ENCODE results near the gene RRP7A.
A peak's percentile ranks its signal among the peaks of the same experiment; 100 is the strongest.
"Not testable (repeated sequence)": the region's sequence is repeated elsewhere in the genome, so short reads cannot be mapped to it uniquely, and the experiment has no call there.

The RRP7A gene

GRCh38 chr22:42560781-42561180 is 41.2 kb upstream of the RRP7A start:
- DNase-seq (ENCODE audit: insufficient read length, low spot score) (no peak), FAIRE-seq (no peak)

GRCh38 chr22:42560381-42560780 is 40.8 kb upstream of the RRP7A start:
- TF ChIP-seq CTCF (IDR thresholded peaks at IDR 0.05; ENCODE audit: insufficient read depth, missing control alignments): no peak
- DNase-seq (ENCODE audit: insufficient read length, low spot score) (no peak), FAIRE-seq (no peak)

More at GRCh38 chr22:42560781-42561180, 41.2 kb upstream of the RRP7A start:
- peak; percentile 41 for TF ChIP-seq CTCF (IDR thresholded peaks at IDR 0.05; ENCODE audit: insufficient read depth, missing control alignments)

GRCh38 chr22:42553475-42554361 is 34.1 kb upstream of the RRP7A start, which contains the start of gene SERHL2:
SERHL2 (plus strand) TSS chr22:42553956; CDS start chr22:42554021, 65 bp downstream.
- no peak for TF ChIP-seq CTCF (IDR thresholded peaks at IDR 0.05; ENCODE audit: insufficient read depth, missing control alignments)
- peak; percentile 64 for DNase-seq (ENCODE audit: insufficient read length, low spot score)
- no peak for FAIRE-seq

- not testable (repeated sequence) for FAIRE-seq; DNase-seq (ENCODE audit: insufficient read length, low spot score)
These were observed 32.7 kb upstream of the RRP7A start for GRCh38 chr22:42552294-42552647.

GRCh38 chr22:42549331-42550060 is 29.9 kb upstream of the RRP7A start:
- DNase-seq (ENCODE audit: insufficient read length, low spot score) (no peak), FAIRE-seq (no peak)
- no peak for TF ChIP-seq CTCF (IDR thresholded peaks at IDR 0.05; ENCODE audit: insufficient read depth, missing control alignments)

- DNase-seq (ENCODE audit: insufficient read length, low spot score): no peak
- no peak for TF ChIP-seq CTCF (IDR thresholded peaks at IDR 0.05; ENCODE audit: insufficient read depth, missing control alignments)
- FAIRE-seq: no peak
These were observed 29.2 kb upstream of the RRP7A start for GRCh38 chr22:42548597-42549330.

- DNase-seq (ENCODE audit: insufficient read length, low spot score); FAIRE-seq: not testable (repeated sequence)
These were observed 28.5 kb upstream of the RRP7A start for GRCh38 chr22:42548126-42548525.
